ENCODE measurements around the gene C6orf132. TPM values are rescaled to one million over a fixed set of nuclear protein-coding genes. Genes with fewer than 3 reads are reported as not detected.

C6orf132 gene
- total and polyA plus RNA-seq, 2 of the 8 experiments (the other 6 are each of a cell fraction or from before 2014, with no cell fraction given): 31.5 to 64.0 TPM

GRCh38 chr6:42104095-42104803 is 38.2 kb downstream of the C6orf132 start (continued):
- TF ChIP-seq PHF8 (conservative IDR thresholded peaks at IDR 0.05; ENCODE audit: low read depth, low read length) (0 out of 2 replicates have a peak, but pooled peaks have one; percentile 33), YY1 (IDR thresholded peaks at IDR 0.05; ENCODE audit: low read depth, low read length) (0 out of 2 replicates have a peak, but pooled peaks have one; percentile 6), RXRA (IDR thresholded peaks at IDR 0.05; ENCODE audit: insufficient read depth, low read depth, low read length) (no peak), HDAC2 (IDR thresholded peaks at IDR 0.05; ENCODE audit: borderline replicate concordance in 1 of 2, low read depth in 2 of 2, low read length in 2 of 2) (no peak), CTBP2 (IDR thresholded peaks at IDR 0.05; ENCODE audit: borderline replicate concordance, insufficient read depth, insufficient read length, low read length) (no peak), RFX5 (IDR thresholded peaks at IDR 0.05; ENCODE audit: borderline replicate concordance, low read depth, low read length) (no peak), BRCA1 (IDR thresholded peaks at IDR 0.05; ENCODE audit: low read depth, low read length) (no peak; the same call in 1 of the 2 replicates), BACH1 (IDR thresholded peaks at IDR 0.05; ENCODE audit: low read length) (no peak), RBBP5 (IDR thresholded peaks at IDR 0.05; ENCODE audit: borderline replicate concordance, low read depth, low read length) (no peak), CTCF (IDR thresholded peaks at IDR 0.05; ENCODE audit: control extremely low read depth in 1 of 3, insufficient read depth in 1 of 3, low read depth in 1 of 3, low read length in 3 of 3) (peak in 2 of 3 experiments; percentile 70 to 89; a peak in 3 of 4 replicates), HDAC6 (IDR thresholded peaks at IDR 0.05; ENCODE audit: low read depth, low read length) (no peak)

Measured in H1 (cell line).